ENCODE measurements around the gene STK32A.

Gene STK32A

DNA sequence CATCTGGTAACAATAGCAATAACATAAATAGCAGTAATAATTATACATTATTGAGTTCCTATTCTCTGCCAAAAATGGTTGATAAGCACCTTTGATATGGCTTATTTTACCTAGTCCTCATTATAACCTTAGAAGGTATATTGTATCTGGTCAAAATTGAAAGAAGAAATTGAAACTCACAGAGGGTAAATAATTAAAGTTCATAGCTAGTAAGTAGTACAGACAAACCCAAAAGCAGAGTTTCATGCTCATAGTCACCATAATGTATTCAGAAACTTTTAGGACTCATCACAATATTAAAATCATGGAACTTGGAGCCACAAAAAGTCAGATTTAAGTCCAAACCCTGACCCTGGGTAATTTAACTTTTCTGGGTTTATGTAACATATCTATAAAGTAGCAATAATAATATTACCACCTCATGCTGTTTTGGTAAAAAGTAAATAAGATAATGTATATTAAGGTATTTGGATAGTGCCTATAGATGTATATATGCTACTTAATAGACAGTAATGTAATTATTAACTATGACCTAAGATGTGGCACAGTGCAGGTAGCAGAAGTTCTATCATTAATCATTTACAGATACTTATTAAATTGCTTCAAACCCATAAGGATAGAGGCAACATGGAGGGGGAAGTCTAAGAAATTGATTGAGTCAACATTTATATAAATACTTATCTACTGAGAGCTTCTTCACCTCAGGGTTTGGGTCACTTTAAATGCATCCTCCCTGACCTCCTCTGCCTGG lies 32.4 kb downstream of the STK32A start:
- DNase-seq, result no peak

DNA sequence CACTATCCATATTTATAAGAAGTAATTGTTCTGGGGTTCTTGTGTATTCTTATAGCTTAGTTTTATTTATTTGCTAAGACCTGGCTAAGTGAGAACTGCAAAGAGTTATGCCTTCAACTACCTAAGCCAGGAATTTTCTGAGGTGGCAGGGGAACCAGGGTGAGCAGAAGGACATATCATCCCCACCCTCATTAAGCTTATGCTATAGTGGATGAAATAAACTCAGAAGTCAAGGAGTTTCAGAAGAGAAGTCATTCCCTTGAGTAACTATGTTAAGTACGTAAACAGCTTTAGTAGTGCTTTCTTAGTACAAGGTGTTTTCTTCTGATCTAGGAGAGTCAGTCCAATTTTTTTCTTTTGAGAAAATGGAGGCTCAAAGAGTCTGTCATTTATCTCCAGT lies 41.7 kb downstream of the STK32A start:
- no peak for DNase-seq

DNA sequence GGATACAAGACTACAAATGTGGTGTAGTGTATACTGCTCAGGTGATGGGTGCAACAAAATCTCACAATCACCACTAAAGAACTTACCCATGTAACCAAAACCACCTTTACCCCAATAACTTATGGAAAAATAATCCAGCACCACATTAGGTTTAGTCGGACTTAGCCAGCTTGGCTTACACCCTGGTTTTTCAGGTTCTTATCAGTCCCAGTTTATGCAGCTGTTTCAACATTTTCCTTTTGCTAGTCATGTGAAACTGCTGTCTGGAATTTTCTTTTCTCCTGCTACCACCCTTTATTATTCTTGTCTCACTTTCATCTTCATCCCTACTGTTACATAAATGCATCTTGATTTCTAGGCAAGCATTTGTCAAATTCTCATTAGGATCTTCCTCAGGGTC lies 51.5 kb downstream of the STK32A start:
- no peak for DNase-seq

DNA sequence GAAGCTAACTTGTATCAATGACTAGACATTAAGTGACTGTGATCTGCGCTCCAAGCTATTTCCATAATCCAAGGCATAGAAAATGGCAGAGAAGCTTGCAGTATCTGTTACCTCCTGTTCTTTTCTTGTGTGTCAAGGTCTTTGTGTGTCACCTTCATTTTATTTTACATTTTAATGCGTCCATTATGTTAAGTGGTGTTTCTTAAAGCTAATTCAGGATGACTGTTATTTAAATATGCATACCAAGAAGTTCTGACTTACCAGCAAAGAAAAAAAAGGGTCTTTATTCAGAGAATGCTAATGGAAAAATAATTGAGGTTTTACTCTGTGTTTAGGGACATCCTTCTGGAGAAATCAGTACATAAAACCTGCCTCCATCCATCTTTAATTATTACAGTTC lies 52.3 kb downstream of the STK32A start:
- DNase-seq, result no peak

DNA sequence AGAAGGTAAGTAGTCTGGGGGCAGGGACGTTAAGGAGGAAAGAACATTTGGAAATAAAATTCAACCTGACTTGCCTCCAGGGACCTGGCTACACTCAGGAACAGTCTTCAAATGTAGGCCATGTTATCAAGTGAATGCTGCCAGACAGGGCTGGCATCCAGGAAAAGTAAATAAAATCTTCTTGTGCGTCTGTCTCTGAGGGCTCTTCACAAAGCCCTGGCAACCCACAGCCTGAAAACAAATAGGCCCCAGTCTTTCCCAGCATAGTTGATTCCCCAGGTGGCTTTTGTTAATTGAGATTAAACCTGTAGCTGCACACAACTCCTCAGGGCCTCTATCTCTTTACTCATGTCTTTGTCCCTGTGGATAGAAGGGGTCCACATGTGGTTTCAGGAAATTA lies 55.4 kb downstream of the STK32A start:
- peak; percentile 26 for DNase-seq

DNA sequence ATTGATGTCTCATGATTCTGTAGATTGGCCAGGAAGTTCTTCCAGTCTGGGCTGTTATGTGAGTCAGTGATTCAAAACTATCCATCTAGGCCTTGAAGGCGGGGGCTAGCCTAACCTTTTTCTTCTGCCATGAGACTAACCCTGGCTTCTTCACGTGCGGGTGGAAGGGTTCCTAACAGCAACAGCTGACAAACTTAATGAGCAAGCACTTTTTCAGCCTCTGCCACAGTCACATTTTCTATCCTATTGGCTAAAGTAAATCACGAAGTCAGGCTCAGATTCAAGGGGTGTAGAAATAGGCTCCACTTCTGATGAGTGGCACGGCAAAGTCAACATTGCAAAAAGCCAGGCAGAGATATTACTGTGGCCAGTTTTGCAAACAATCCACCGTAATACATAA lies 68.4 kb downstream of the STK32A start:
- DNase-seq, result no peak

DNA sequence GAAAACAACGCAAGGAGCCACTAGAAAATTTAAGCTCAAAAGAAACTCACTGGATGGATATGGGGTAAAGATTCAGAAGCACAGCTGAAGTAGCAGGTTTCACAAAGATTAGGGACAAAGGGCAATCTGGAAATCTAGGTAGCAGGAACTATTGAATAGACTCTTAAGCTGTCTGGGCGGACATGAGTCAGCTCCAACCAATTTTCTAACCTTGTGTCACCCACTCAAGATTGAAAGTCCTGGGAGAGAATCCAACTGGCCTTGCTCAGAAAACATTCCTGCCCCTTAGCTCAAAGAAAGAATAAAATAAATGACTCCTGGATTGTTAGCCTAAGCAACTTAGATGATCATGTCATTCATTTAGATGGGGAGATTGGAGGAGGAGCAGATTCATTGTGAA lies 69.2 kb downstream of the STK32A start:
- DNase-seq, result no peak

DNA sequence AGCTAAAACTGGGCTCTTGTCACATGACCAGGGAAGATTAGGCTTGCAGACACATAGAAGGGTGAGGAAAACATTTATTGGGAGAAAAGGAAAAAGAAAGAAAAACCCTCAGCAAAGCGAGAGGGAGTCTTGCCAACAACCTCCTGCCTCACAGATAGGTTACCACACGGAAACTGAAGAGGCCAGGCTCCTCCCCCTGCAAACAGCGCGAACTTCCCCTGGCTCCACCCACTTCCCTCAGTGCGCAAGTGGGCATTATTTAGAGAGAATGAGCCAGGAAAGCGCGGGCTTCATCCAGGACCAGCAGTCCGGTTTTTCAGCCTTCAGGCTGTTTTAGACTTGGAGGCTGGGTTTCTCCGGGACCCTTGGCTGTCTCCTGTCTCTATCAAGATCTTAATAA lies 70.3 kb downstream of the STK32A start:
- no peak for DNase-seq

DNA sequence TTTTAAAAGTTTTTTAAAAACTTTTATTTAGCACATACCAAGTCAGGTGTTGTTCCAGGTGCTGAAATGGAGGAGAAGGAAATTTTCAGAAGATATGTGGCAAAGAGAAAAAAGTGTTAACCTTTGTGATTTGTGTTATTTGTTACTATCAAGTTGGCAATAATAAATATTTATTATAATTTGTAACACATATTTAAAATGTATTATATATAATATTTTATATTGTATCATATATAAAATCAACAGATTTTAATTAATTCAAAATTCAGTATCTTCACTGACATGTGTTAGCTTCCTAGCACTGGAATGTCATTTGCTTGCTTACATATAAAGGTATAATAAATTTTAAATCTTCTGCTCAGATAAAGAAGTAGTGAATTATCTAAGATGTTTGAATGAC lies 71.5 kb downstream of the STK32A start:
- DNase-seq, result no peak

DNA sequence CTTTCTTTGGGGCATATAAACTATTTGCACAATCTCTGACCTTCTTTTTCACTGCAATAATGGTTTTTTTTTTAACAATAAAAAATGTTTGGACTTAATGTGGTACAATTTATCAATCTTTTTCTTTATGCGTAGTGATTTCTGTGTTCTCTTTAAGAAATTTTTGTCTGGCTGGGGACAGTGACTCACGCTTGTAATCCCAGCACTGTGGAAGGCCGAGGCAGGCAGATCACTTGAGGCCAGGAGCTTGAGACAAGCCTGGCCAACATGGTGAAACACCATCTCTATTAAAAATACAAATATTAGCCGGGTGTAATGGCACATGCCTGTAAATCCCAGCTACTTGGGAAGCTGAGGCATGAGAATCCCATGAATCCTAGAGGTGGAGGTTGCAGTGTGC lies 72.3 kb downstream of the STK32A start:
- DNase-seq, result no peak

DNA sequence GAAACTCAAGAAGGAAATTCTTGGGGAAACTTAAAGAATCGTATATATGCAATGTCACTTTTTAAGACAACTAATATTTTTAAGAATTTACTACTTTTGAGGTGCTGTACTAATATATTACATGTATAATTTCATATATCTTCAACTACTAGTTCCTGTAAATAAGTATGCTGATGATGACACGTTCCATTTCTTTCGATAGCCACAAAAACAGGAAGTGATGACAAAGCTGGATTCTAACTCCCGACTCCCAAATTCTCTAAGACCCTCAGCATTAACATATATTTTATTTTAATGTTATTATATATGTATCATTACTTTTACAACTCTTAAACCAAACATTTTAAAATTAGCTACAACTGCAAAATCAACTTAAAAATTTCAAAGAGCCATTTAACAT lies 74.8 kb downstream of the STK32A start:
- no peak for DNase-seq

DNA sequence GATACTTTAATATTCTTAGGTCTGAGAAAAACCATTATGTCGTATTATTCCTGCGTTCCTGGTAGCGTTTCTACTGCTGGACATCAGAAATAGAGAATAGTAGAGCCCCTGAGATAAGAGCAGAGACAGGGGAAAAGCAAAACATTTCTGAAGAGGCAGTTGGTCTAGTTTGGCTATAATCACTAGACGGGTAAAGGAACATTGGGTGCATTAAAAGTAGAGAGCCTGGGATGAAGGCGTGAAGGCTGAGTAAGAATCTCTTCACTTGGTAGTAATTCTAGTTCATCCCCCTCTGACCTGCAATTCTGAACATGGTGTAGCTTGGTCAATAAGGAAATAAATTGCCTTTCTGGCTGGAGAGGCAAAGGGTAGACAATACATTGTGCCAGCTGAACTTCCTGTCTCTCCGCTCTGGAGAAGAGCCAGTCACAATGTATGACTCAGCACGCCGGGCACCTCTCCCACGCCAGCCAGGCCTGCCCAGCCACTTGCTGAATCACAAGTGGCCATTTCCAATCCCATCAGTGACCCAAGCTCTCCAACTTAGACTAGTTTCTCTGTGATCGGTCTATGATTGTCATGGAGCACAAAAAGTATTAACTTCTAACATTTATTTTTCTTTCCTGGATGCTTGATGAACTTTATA lies 75.4 kb downstream of the STK32A start:
- peak; percentile 82 for DNase-seq

DNA sequence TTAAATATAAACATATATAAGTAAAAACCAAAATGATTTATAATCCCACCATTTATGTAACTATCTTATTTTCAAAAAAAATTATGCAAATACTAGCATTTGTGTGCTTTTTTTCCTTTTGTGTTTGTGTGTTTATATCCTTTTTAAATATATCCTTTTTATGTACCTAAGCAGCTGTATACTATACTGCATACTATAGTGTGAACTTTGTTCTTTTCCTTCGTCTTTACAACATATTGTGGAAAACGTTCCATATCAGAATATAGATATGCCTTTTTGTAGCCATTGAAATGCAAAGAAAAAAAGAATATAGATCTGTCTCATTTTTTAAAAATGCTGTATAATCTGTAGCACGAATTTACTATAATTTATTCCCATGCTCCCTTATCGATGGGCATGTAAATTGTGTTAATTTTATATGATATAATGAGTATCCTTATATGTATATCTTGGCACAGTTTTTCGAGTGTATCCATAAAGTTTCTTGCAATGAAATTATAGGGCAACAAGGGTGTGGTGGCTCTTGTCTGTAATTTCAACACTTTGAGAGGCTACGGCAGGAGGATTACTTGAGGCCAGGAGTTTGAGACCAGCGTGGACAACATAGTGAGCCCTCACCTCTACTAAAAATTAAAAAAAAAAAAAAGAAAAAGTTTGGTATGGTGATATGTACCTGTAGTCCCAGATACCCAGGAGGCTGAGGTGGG lies 83.3 kb downstream of the STK32A start:
- DNase-seq, result no peak

DNA sequence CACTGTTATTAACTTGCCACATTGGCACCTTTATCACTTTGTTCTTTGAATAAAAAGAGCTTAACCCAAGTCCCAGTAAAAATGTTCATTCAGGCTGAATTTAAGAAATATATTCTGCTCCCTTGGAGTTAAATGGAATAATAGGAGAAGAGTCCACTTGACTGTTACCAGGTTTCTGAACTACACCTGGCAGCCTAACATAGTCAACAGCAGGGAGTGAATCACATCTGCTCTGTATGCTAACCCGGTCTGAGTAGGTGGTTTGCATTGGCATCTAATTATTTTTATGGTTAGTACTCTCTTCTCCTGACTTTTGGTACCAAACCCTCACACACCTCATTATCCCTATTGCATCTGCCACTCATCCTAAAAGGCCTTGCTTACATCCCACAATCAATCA lies 86.7 kb downstream of the STK32A start:
- DNase-seq, result peak; percentile 81

DNA sequence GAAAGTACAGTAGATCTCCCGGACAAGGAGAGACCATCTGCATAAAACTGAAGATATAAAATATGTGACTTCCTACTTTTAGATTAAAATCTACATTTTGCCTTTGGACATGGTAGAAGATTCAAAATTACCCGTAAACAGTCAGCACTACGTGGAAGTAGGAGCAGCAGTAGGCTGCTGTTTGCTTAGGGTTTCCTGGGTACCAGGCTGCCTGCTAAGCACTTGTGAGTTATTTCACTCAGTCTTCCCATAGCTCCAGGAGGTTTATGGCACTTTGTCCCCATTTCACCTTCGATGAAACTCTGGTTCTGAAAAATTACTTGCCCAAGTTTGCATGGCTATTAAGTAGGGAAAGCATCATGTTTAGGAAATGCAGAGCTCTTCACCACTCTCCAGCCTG lies 92.6 kb downstream of the STK32A start:
- DNase-seq, result no peak

DNA sequence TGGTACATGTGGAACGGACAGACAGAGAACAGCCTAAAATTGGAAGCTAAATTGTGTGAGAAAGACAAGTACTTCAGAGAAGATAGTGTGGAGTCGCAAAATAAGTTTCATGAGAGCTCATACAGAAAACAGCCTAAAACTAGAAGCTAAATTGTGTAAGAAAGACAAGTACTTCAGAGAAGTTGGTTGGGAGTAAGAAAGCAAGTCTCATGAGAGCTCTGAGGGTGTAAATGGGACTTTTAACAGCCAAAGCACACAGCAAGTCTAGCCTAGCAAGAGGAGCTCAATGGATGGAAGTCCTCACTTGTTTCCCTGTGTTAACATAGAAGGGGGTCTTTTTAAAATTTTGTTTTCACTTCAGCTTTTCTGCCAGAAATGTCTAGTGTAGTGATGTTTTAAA lies 93.1 kb downstream of the STK32A start:
- no peak for DNase-seq

DNA sequence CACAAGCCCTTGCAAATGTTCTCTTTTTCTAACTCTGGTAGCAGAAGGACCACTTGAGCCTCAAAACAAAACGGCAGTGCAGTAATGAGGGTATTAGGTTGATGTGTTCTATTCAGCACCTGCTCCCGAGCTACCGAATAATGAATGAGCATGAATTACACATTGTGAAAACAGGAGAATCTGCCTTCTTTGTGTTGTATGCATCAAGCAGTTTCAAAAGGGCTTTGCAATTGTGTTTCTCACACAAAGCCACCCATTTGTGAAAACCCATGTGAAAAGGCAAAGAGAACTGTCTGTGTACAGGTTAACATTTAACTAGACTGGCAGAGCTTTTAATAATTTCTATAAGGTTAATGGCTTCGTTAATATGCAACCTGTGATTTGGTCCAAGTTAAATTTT lies 97.8 kb downstream of the STK32A start:
- DNase-seq, result peak; percentile 91

DNA sequence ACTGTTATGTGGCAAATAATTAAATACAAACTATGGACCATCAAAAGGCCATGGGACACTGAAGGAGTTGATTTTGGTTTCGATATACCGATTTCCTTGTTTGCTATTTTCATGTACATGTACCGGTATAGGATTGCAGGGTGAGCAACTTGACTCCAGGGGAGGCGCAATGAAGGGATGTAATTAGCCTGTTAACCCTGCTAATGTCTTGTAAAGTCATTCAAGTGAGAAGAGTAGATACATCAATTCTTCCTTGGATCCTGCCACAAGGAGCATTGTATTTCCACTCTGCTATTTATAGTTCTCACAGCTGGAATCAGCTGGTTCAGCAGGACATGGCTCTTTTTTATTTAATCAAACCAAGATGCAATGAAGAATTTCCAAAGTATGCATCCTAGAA lies 102.0 kb downstream of the STK32A start:
- DNase-seq, result no peak

DNA sequence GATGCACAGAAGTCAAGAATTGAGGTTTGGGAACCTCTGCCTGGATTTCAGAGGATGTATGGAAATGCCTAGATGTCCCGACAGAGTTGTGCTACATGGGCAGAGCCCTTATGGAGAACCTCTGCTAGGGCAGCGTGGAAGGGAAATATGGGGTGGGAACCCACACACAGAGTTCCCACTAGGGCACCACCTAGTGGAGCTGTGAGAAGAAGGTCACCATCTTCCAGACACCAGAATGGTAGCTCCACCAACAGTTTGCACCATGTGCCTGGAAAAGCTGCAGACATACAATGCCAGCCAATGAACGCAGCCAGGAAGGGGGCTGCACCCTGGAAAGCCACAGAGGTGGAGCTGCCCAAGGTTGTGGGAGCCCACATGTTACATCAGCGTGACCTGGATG lies 104.5 kb downstream of the STK32A start:
- DNase-seq, result no peak

DNA sequence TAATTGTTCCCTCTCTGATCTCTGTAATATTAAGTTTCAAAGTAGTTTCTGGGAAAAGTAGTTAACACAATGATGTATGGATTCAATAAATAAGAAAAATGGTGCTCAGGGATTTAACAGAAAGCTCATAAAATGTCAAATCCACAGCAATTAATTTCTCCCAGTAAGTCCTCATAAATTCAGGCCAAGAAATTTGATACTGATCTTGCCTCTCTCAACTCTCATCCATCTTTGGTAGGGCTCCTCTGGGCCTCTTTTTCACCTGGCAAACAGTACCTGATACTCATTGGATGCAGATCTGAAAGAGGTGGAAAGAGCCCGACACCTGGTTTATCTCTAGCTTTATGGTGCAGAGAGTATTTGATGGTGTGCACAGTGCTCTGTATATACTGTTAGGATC lies 106.1 kb downstream of the STK32A start:
- DNase-seq, result no peak

DNA sequence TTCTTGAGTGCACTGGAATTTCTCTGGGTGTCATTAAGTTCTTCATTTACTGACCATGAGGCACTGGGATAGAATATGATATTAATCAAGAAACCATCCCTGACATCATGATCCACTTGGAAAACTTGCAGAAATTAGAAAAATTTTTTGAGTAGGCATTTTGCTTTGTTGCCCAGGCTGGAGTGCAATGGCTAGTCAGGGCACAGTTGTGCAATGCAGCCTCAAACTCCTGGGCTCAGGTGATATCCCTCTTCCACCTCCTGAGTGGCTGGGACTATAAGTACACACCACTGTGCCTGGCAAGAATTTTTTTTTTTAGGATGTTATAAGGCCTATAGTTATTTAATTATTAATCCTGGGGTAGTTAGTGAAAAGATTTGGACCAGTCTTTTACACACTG lies 106.5 kb downstream of the STK32A start:
- DNase-seq, result no peak

DNA sequence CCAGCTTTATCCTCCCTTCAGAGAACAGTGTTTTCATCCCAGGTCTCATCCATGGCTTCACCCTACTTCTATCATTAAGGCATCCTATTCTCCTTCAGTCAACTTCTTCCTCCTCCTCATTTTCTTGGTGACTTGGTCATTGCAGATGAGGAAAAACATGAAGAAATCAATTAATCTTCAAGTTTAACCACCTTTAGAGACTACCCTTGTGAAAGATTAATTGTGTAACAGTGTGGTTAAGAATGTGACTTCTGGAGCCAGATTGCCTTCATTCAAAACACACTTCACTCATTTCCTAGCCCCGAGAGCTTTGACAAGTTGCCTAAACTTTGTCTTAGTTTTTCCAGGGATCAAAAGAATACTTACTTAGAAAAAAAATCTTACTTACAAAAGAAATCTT lies 110.0 kb downstream of the STK32A start:
- no peak for DNase-seq

DNA sequence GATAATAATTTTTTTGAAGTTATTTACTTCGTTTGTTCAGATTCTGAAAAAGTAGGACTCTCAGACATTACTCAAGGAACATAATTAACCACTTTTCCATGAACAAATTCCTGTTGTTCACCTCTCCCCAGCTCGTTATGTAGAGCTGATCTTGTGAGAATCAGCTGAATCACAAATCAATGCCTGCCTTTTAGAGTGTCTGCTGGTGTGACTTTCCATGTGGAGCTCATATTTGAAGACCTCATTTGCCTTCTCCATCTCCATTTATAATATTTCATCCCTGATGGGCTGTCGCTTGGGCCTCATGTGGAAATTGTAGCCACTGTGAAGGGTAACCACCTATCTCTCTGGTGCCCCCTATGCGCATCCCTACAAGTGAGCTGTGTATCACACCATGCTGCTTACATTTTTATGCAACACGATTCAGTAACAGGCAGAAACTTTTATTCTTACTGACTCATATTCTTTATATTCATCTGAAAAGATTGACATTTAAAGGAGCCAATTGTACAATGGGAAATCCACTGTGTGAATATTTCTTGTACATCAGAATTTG lies 111.3 kb downstream of the STK32A start:
- DNase-seq, result no peak

DNA sequence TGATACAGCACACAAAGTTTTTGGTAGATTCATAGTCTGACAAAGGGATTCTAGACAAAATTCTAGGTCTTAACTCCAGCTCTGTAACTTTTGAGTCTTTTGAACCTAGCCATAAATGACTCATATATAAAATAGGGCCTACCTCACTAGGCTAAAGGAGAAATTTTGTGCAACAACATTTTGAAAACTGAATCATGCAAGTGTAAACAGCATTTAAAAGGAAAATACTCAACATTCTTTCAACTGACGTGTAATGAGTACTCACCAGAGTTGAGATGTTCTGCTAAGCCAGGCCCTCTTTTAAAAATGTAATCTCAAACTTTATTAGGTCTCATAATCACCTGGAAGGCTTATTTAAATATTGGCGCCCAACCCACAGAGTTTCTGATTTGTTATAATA lies 113.2 kb downstream of the STK32A start:
- no peak for DNase-seq
